Smooth muscle cell of the pulmonary artery (primary cell): Measurements from ENCODE around the gene CNOT6L. TPM values are rescaled to one million over a fixed set of nuclear protein-coding genes. Genes with fewer than 3 reads are reported as not detected.

Source experiments
- total RNA-seq: library from RNA; depleted of rRNA; stranded (reverse); fragments of >200 nt; gene quantifications from 2 replicates; pipeline ENCODE4 v1.2.3, GENCODE V29; 2014

CNOT6L gene
- 23.9 and 25.2 TPM in 2 replicates for total RNA-seq

GRCh38 chr4:77818602-77819403, at the start of gene CNOT6L:
Gene CNOT6L, minus strand, starts transcription at chr4:77819368. Its CDS starts 60 bp downstream, at chr4:77819308.

GRCh38 chr4:77862478-77863216, 43.5 kb upstream of the CNOT6L start, which contains the start of gene MRPL1:
Gene MRPL1, plus strand, starts transcription at chr4:77862830. Its CDS starts 19 bp downstream, at chr4:77862849.

Other genes starting within 250 kb of the CNOT6L start
- not detected in 2 replicates for gene CXCL13, start 213.5 kb downstream of the CNOT6L start, total RNA-seq
- gene MRPL1, start 43.5 kb upstream of the CNOT6L start, total RNA-seq, result 10.7 and 12.9 TPM in 2 replicates
- 2.0 and 37.8 TPM in 2 replicates for gene FRAS1, start 238.0 kb upstream of the CNOT6L start, total RNA-seq